ENCODE measurements around the gene COX20.

The COX20 gene

GRCh38 chr1:244804841-244805240, 30.6 kb upstream of the COX20 start:
- Histone ChIP-seq H3K4me3 (ENCODE audit: low read length) (no peak overlapping the region), H3K9me2 (replicated peaks; ENCODE audit: control insufficient read depth, low read length) (no peaks in the 10 kb centered on the region), H3K27me3 (ENCODE audit: control insufficient read depth, low read length) (no peaks in the 10 kb centered on the region), H3K27ac (ENCODE audit: low read depth, low read length) (no peak overlapping the region), H3K9me3 (ENCODE audit: control insufficient read depth, insufficient read depth, low read length) (no peaks in the 10 kb centered on the region), H3K36me3 (ENCODE audit: control insufficient read depth, low read length) (no peaks in the 10 kb centered on the region), H4K20me1 (ENCODE audit: control insufficient read depth, insufficient read depth, low read depth, low read length) (no peaks in the 10 kb centered on the region), H3F3A (ENCODE audit: control insufficient read depth, insufficient read depth) (no peaks in the 10 kb centered on the region), H3K4me1 (ENCODE audit: control insufficient read depth, low read length) (peaks cover 9% of the 10 kb centered on the region), H3K4me2 (ENCODE audit: low read length) (no peak overlapping the region), H3K79me2 (ENCODE audit: control insufficient read depth, low read length) (no peaks in the 10 kb centered on the region)
- no peak for TF ChIP-seq CTCF (IDR thresholded peaks at IDR 0.05; ENCODE audit: low read depth, low read length, poor library complexity, severe bottlenecking)
- no peak for TF ChIP-seq EZH2phosphoT487 (IDR thresholded peaks at IDR 0.05; ENCODE audit: borderline replicate concordance, low read length)

GRCh38 chr1:244807138-244807537, 28.3 kb upstream of the COX20 start:
- TF ChIP-seq CTCF (IDR thresholded peaks at IDR 0.05; ENCODE audit: low read depth, low read length, poor library complexity, severe bottlenecking) (no peak), EZH2phosphoT487 (IDR thresholded peaks at IDR 0.05; ENCODE audit: borderline replicate concordance, low read length) (no peak)
- no peaks in the 10 kb centered on the region for H3K79me2 ChIP-seq (ENCODE audit: control insufficient read depth, low read length)
- H3F3A ChIP-seq (ENCODE audit: control insufficient read depth, insufficient read depth): no peaks in the 10 kb centered on the region
- no peak overlapping the region for H3K27ac ChIP-seq (ENCODE audit: low read depth, low read length)
- H4K20me1 ChIP-seq (ENCODE audit: control insufficient read depth, insufficient read depth, low read depth, low read length): no peaks in the 10 kb centered on the region
- H3K27me3 ChIP-seq (ENCODE audit: control insufficient read depth, low read length): no peaks in the 10 kb centered on the region
- no peaks in the 10 kb centered on the region for H3K36me3 ChIP-seq (ENCODE audit: control insufficient read depth, low read length)
- no peaks in the 10 kb centered on the region for H3K4me1 ChIP-seq (ENCODE audit: control insufficient read depth, low read length)
- no peak overlapping the region for H3K4me3 ChIP-seq (ENCODE audit: low read length)
- no peaks in the 10 kb centered on the region for H3K9me3 ChIP-seq (ENCODE audit: control insufficient read depth, insufficient read depth, low read length)
- no peak overlapping the region for H3K4me2 ChIP-seq (ENCODE audit: low read length)
- H3K9me2 ChIP-seq (replicated peaks; ENCODE audit: control insufficient read depth, low read length): no peaks in the 10 kb centered on the region

GRCh38 chr1:244810221-244810620, 25.2 kb upstream of the COX20 start:
- Histone ChIP-seq H3K4me3 (ENCODE audit: low read length) (no peak overlapping the region), H3K27me3 (ENCODE audit: control insufficient read depth, low read length) (peaks cover 17% of the 10 kb centered on the region), H3K4me2 (ENCODE audit: low read length) (no peak overlapping the region), H3K9me3 (ENCODE audit: control insufficient read depth, insufficient read depth, low read length) (no peaks in the 10 kb centered on the region), H3K4me1 (ENCODE audit: control insufficient read depth, low read length) (peaks cover 6% of the 10 kb centered on the region), H3K9me2 (replicated peaks; ENCODE audit: control insufficient read depth, low read length) (no peaks in the 10 kb centered on the region), H3F3A (ENCODE audit: control insufficient read depth, insufficient read depth) (no peaks in the 10 kb centered on the region), H4K20me1 (ENCODE audit: control insufficient read depth, insufficient read depth, low read depth, low read length) (no peaks in the 10 kb centered on the region), H3K27ac (ENCODE audit: low read depth, low read length) (no peak overlapping the region), H3K79me2 (ENCODE audit: control insufficient read depth, low read length) (no peaks in the 10 kb centered on the region), H3K36me3 (ENCODE audit: control insufficient read depth, low read length) (no peaks in the 10 kb centered on the region)
- TF ChIP-seq EZH2phosphoT487 (IDR thresholded peaks at IDR 0.05; ENCODE audit: borderline replicate concordance, low read length) (no peak), CTCF (IDR thresholded peaks at IDR 0.05; ENCODE audit: low read depth, low read length, poor library complexity, severe bottlenecking) (no peak)

GRCh38 chr1:244813327-244813726, 22.1 kb upstream of the COX20 start:
- Histone ChIP-seq H3K9me3 (ENCODE audit: control insufficient read depth, insufficient read depth, low read length) (no peaks in the 10 kb centered on the region), H3K36me3 (ENCODE audit: control insufficient read depth, low read length) (no peaks in the 10 kb centered on the region), H4K20me1 (ENCODE audit: control insufficient read depth, insufficient read depth, low read depth, low read length) (no peaks in the 10 kb centered on the region)

More at GRCh38 chr1:244813327-244813726, 22.1 kb upstream of the COX20 start:
- Histone ChIP-seq H3K4me1 (ENCODE audit: control insufficient read depth, low read length) (peaks cover 15% of the 10 kb centered on the region), H3K4me2 (ENCODE audit: low read length) (no peak overlapping the region), H3K79me2 (ENCODE audit: control insufficient read depth, low read length) (no peaks in the 10 kb centered on the region), H3K4me3 (ENCODE audit: low read length) (no peak overlapping the region), H3K27me3 (ENCODE audit: control insufficient read depth, low read length) (peaks cover 24% of the 10 kb centered on the region), H3K9me2 (replicated peaks; ENCODE audit: control insufficient read depth, low read length) (no peaks in the 10 kb centered on the region), H3K27ac (ENCODE audit: low read depth, low read length) (no peak overlapping the region), H3F3A (ENCODE audit: control insufficient read depth, insufficient read depth) (no peaks in the 10 kb centered on the region)
- TF ChIP-seq CTCF (IDR thresholded peaks at IDR 0.05; ENCODE audit: low read depth, low read length, poor library complexity, severe bottlenecking) (no peak), EZH2phosphoT487 (IDR thresholded peaks at IDR 0.05; ENCODE audit: borderline replicate concordance, low read length) (no peak)
